Caki2 (cell line): ENCODE data around the gene TLCD3B. TPM values are rescaled to one million over a fixed set of nuclear protein-coding genes. Genes with fewer than 3 reads are reported as not detected.

ENCODE experiments used
- DNase-seq: peaks from one replicate; pipeline ENCODE4 v3.0.0-alpha.2; 2015; ENCODE audit warnings: low read depth
- in situ Hi-C: cut with HindIII; loops from 2 replicates; pipeline ENCODE4 v1.10.0; 2016; ENCODE audit warnings: low sequenced_read_pairs, low pct_unique_long_range_greater_than_20kb, mixed read lengths
- total RNA-seq: library from RNA; depleted of rRNA; stranded (reverse); fragments of >200 nt; shearing (Covaris generic); gene quantifications from 2 replicates; pipeline ENCODE4 v1.2.3, GENCODE V29; 2014; ENCODE audit warnings: low replicate concordance

Gene TLCD3B
- total RNA-seq, 1 experiment from 2014 or later, result 1.4 TPM

DNA sequence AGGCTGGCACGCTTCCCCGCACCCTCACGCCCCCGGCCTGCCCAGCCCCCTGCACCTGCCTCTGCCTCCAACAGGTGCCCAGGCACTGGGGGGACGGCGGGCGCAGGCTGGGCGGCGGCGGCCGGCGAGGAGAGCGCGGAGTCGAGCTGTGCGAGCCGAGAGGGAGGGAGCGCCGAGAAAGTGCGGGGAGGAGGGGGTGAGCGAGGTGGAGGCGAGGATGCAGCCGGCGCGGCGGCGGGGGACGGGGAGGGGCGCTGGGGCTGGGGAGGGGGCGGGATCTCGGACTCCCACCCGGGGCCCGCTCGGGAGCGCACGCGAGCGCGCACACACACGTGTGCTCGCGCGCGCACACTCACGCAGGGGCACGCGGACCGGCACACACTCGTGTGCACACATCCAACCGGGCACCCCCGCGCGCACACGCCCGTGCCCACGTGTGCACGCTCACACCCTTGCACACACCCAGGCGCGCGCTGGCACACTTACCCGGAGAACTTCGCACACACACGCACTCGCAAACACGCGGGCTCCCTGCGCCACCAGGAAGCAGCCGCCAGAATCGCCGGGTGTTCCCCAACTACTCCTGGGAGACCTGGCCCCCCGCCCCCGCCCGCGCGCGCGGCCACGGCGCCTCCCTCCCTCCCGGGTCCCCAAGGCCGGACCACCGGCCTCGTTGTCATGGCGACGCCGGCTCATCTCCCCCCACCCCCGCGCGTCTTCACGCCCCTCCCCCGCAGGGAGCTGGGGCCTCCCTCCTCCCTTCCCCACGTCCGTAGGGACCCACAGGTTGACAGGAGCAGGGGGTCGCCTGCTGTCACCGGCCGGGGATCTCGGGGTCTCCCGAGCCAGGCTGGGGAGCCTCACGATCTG lies 20.0 kb downstream of the TLCD3B start, which contains the start of gene DOC2A:
Gene DOC2A (minus strand): TSS at position 184 of the 870 bp plus-strand sequence. CDS start 805 bp downstream, outside the sequence.
- in situ Hi-C loops, result no loop called here
- no peak for DNase-seq

GRCh38 chr16:30009990-30010843 lies 20.9 kb downstream of the TLCD3B start:
- in situ Hi-C loops, result no loop called here
- no peak for DNase-seq

DNA sequence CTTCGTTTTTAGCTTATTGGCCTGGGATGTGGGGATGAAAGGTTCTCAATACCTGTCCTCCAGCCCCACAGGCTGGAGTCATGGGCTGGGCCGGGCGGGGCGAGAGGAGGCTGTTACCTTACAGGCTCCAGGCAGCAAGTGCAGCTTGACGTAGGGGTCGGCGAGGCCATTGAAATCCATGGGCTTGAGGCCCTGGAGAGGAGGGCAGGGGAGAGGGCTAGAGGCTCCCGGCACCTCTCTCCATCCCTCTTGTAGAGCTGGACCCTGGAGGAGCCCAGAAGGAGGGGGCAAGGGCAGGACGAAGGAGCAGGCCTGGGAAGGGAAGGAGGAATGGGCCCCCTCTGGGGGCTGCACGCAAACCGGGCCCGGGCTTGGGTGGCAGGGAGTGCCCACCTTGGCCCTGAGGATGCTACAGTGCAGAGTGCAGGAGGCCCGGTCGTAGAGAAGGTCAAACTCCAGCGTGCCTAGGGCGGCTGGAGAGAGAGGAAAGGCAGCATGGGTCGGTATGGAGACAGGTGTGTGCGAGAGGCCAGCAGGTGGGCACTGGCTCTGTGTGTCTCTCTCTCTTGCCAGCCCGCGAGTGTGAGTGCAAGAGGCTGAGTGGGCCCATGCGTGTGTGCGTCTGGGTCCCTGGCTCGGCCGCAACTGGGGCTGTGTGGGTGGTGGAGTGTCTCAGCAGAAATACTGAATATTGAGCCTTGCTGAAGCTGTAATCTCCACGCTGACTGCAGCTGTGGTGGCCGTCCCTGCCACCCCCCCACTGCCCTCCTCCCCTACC lies 21.8 kb downstream of the TLCD3B start:
- in situ Hi-C loops, result no loop called here
- no peak for DNase-seq

- no peak for DNase-seq
- in situ Hi-C loops, result no loop called here
These were observed 23.6 kb downstream of the TLCD3B start for GRCh38 chr16:30007378-30007895.

GRCh38 chr16:30006659-30007377 lies 24.3 kb downstream of the TLCD3B start:
- DNase-seq, result no peak
- in situ Hi-C loops, result no loop called here

GRCh38 chr16:30006095-30006473 lies 25.0 kb downstream of the TLCD3B start:
- no peak for DNase-seq
- in situ Hi-C loops, result no loop called here

- peak; percentile 38 for DNase-seq
- in situ Hi-C loops, result no loop called here
These were observed 25.6 kb downstream of the TLCD3B start for GRCh38 chr16:30005341-30006094.

- in situ Hi-C loops, result no loop called here
- no peak for DNase-seq
These were observed 26.2 kb downstream of the TLCD3B start for GRCh38 chr16:30004811-30005242.

GRCh38 chr16:30004424-30004776 lies 26.7 kb downstream of the TLCD3B start:
- in situ Hi-C loops, result no loop called here
- no peak for DNase-seq

- in situ Hi-C loops, result no loop called here
These were observed 27.2 kb downstream of the TLCD3B start for GRCh38 chr16:30003670-30004423.

GRCh38 chr16:30002614-30003346 lies 28.3 kb downstream of the TLCD3B start:
- DNase-seq, result no peak
- in situ Hi-C loops, result no loop called here

More at GRCh38 chr16:30003670-30004423, 27.2 kb downstream of the TLCD3B start:
- no peak for DNase-seq

DNA sequence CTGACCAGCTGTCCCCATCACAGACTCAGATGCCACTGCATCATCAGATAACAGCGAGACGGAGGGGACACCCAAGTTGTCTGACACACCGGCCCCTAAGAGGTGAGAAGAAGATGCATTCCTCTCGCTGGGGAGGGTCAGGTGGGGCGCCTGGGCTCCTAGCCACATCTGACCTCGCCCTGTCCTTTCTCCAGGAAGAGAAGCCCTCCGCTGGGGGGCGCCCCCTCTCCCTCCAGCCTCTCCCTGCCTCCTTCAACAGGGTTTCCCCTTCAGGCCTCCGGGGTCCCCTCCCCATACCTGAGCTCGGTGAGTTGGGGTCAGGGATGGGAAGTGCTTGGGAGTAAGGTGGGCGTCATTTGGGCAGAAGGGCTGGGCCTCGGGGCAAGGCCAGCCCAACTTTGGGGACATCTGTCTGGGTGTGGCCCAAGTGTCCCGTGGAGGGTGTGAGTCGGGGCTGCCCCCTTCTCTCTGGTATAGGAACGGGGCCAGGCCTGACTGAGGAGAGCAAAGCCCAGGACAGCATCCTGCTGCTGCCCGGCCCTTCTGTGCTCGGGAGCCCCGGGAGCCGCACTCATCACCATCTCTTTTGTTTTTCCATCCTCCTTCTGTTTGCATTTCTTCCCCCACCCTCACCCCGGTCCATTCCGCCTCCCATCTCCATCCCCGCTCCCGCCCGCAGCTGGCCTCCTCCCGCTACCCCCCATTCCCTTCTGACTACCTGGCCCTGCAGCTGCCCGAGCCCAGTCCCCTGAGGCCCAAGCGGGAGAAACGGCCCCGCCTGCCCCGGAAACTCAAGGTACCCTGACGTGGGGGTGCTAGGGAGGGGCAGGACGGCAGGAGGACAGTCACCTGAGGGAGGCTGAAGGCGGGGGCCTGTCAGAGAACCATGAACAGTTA lies 30.1 kb downstream of the TLCD3B start:
- no peak for DNase-seq
- in situ Hi-C loops, result no loop called here

GRCh38 chr16:29999605-30000004 lies 31.5 kb downstream of the TLCD3B start:
- no peak for DNase-seq
- in situ Hi-C loops, result no loop called here

DNA sequence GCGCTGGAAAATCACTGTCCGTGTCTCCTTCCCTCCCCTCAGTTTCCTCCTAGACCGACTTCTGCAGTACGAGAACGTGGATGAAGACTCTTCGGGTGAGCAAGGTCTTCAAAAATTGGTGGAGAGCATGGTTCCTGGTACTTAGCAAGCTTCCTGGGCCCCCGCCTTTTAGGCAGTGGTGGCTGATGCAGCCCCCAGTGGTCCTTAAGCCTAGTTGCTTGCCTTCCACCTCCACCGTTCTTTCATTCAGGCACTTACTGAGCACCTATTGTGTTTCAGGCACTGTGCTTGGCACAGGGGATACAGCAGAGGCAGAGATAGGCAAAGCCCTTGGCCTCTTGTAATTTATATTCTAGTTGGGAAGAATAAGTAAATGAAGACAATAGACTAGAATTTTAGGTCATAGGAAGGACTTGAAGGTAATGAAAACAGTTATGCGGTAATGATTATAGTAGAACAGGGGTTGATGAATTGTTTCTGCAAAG lies 34.3 kb downstream of the TLCD3B start:
- in situ Hi-C loops, result no loop called here
- DNase-seq, result no peak
